Measurements from ENCODE around the gene FBXL7. TPM values are rescaled to one million over a fixed set of nuclear protein-coding genes. Genes with fewer than 3 reads are reported as not detected.

The FBXL7 gene
- total RNA-seq, 6 experiments from 2014 or later = 12.7 to 19.2 (median 16.8) TPM

- H3K4me3 Mint-ChIP-seq = no peak overlapping the region
- H3K36me3 Mint-ChIP-seq (ENCODE audit: low read depth) = peaks cover 18% of the 10 kb centered on the region
- no peak for TF ChIP-seq CTCF (IDR thresholded peaks at IDR 0.05)
- peaks cover 6% of the 10 kb centered on the region; the same call in 1 of the 2 replicates for H3K4me1 Mint-ChIP-seq (ENCODE audit: low read depth)
- peak; percentile 18 for DNase-seq
- no peak overlapping the region for H3K27ac Mint-ChIP-seq
- no peaks in the 10 kb centered on the region for H3K9me3 Mint-ChIP-seq
- H3K27me3 Mint-ChIP-seq (ENCODE audit: insufficient read depth) = no peaks in the 10 kb centered on the region
Observed at GRCh38 chr5:15604986-15605385, 105.0 kb downstream of the FBXL7 start.

DNA sequence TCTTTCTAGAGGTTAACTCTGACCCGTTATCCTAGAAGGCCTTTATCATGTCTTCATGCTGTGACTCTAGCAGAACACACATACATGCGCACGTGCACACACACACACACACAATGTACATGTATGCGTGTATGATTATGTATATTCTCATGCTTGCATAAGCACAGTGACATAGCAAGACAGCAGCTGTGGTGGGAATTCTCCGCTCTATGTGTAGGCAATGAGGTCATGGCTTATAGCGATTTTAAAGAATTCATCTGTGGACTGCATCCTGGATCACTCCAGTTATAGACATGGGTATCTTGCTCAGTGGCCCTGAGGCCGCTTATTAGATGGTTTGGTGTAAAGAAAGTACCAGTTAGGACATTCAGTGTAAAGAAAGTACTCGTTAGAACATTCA is 106.2 kb downstream of the FBXL7 start:
- H3K4me3 Mint-ChIP-seq = no peak overlapping the region
- no peak overlapping the region for H3K27ac Mint-ChIP-seq
- peaks cover 18% of the 10 kb centered on the region for H3K36me3 Mint-ChIP-seq (ENCODE audit: low read depth)
- H3K9me3 Mint-ChIP-seq = no peaks in the 10 kb centered on the region
- H3K4me1 Mint-ChIP-seq (ENCODE audit: low read depth) = peaks cover 6% of the 10 kb centered on the region; the same call in 1 of the 2 replicates
- DNase-seq = no peak
- no peak for TF ChIP-seq CTCF (IDR thresholded peaks at IDR 0.05)
- no peaks in the 10 kb centered on the region for H3K27me3 Mint-ChIP-seq (ENCODE audit: insufficient read depth)

GRCh38 chr5:15607076-15607475 is 107.1 kb downstream of the FBXL7 start:
- Mint-ChIP-seq H3K9me3 (no peaks in the 10 kb centered on the region), H3K36me3 (ENCODE audit: low read depth) (peaks cover 18% of the 10 kb centered on the region), H3K4me1 (ENCODE audit: low read depth) (peaks cover 6% of the 10 kb centered on the region; the same call in 1 of the 2 replicates), H3K27ac (no peak overlapping the region), H3K4me3 (no peak overlapping the region), H3K27me3 (ENCODE audit: insufficient read depth) (no peaks in the 10 kb centered on the region)
- no peak for DNase-seq
- no peak for TF ChIP-seq CTCF (IDR thresholded peaks at IDR 0.05)

DNA sequence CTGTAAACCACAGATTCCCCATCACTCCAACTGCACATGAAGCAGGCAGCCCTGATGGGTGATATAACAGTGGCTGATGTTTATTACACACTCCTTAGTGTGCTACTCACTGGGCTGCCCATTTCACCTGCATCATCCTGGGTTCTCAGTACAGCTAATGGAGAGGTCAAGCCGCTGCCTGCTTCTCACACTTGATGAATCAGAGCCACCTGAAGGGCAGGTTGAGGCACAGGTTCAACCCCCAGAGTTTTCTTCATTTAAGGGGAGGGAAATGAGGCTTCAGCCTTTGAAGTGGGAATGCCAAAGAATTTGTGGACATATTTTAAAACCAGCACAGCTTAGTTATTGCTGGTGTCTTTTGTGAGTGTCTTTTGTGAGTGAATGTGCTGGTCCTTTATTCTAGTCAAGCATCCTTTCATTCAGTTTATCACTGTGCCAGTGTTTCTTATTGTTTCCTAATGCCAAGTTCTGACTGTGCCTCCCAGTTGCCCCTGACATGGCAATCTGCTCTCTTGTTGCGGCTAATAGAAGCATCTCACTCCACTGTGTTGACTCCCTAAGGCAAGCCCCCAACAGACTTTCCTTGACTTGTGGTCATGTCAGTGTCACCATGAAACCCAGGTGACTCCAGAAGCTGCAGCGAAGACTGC is 109.2 kb downstream of the FBXL7 start:
- no peak for DNase-seq
- peaks cover 2% of the 10 kb centered on the region; the same call in 1 of the 2 replicates for H3K27me3 Mint-ChIP-seq (ENCODE audit: insufficient read depth)
- H3K27ac Mint-ChIP-seq = no peak overlapping the region
- H3K4me1 Mint-ChIP-seq (ENCODE audit: low read depth) = peaks cover 6% of the 10 kb centered on the region; the same call in 1 of the 2 replicates
- no peak overlapping the region for H3K4me3 Mint-ChIP-seq
- H3K36me3 Mint-ChIP-seq (ENCODE audit: low read depth) = peaks cover 18% of the 10 kb centered on the region
- TF ChIP-seq CTCF (IDR thresholded peaks at IDR 0.05) = no peak
- no peaks in the 10 kb centered on the region for H3K9me3 Mint-ChIP-seq

GRCh38 chr5:15610216-15610615 is 110.2 kb downstream of the FBXL7 start:
- H3K9me3 Mint-ChIP-seq = no peaks in the 10 kb centered on the region
- H3K27me3 Mint-ChIP-seq (ENCODE audit: insufficient read depth) = peaks cover 2% of the 10 kb centered on the region; the same call in 1 of the 2 replicates
- TF ChIP-seq CTCF (IDR thresholded peaks at IDR 0.05) = no peak
- peaks cover 5% of the 10 kb centered on the region for H3K4me1 Mint-ChIP-seq (ENCODE audit: low read depth)
- no peak overlapping the region for H3K4me3 Mint-ChIP-seq
- H3K27ac Mint-ChIP-seq = no peak overlapping the region
- H3K36me3 Mint-ChIP-seq (ENCODE audit: low read depth) = peaks cover 10% of the 10 kb centered on the region
- no peak for DNase-seq
